DND-41 (cell line): ENCODE measurements around the gene IRF2BP1.

Source experiments
- ATAC-seq: fragments of 200-7000 bp; cut with Tn5 transposase; 3 replicates; pipeline ENCODE4 v1.9.1; 2021; ENCODE audit warnings: low read depth; ENCODE audit not compliant: insufficient read depth
- DNase-seq: peaks from one replicate; pipeline ENCODE4 v3.0.0-alpha.2; 2020
- H2AFZ ChIP-seq: 2 replicates; pipeline ENCODE4 v1.6.0; 2012; ENCODE audit warnings: low read depth, low read length
- H3K27ac ChIP-seq: 2 replicates; pipeline ENCODE4 v1.5.1; 2012; ENCODE audit warnings: low read length, inconsistent platforms
- H3K27me3 ChIP-seq: fragments of 200-600 bp; sonication (generic); 2 replicates; pipeline ENCODE4 v1.6.0; 2012; ENCODE audit warnings: low read length, mild to moderate bottlenecking, inconsistent platforms; ENCODE audit not compliant: insufficient read depth, poor library complexity
- H3K36me3 ChIP-seq: 2 replicates; pipeline ENCODE4 v1.5.1; 2012; ENCODE audit warnings: low read length, inconsistent platforms; ENCODE audit not compliant: insufficient read depth
- H3K4me1 ChIP-seq: 2 replicates; pipeline ENCODE4 v1.5.1; 2012; ENCODE audit warnings: mild to moderate bottlenecking, low read length; ENCODE audit not compliant: insufficient read depth
- H3K4me2 ChIP-seq: 2 replicates; pipeline ENCODE4 v1.6.0; 2012; ENCODE audit warnings: mild to moderate bottlenecking, moderate library complexity, low read length, inconsistent platforms; ENCODE audit not compliant: insufficient read depth
- H3K4me3 ChIP-seq, 2 experiments: fragments of 200-600 bp in 1 of 2; shearing (Covaris generic) in 1 of 2; 2 replicates each; pipeline ENCODE4 v1.5.1; 2012 to 2016; ENCODE audit warnings: inconsistent platforms in 2 of 2, low read length in 2 of 2, mild to moderate bottlenecking in 2 of 2, low read depth in 1 of 2, moderate library complexity in 1 of 2
- H3K79me2 ChIP-seq: 2 replicates; pipeline ENCODE4 v1.6.0; 2012; ENCODE audit warnings: low read length, inconsistent platforms; ENCODE audit not compliant: insufficient read depth
- H3K9ac ChIP-seq: 2 replicates; pipeline ENCODE4 v1.6.0; 2012; ENCODE audit warnings: low read depth, mild to moderate bottlenecking, inconsistent platforms, low read length, moderate library complexity
- H3K9me3 ChIP-seq: 2 replicates; pipeline ENCODE4 v1.5.1; 2012; ENCODE audit warnings: low read length, moderate library complexity, mild to moderate bottlenecking, inconsistent platforms; ENCODE audit not compliant: insufficient read depth, severe bottlenecking
- H4K20me1 ChIP-seq: 2 replicates; pipeline ENCODE4 v1.6.0; 2012; ENCODE audit warnings: low read length; ENCODE audit not compliant: insufficient read depth
- EZH2 ChIP-seq: IDR thresholded peaks from 3 replicates; pipeline ENCODE4 v1.6.1; 2012; ENCODE audit warnings: borderline replicate concordance, low read depth, mild to moderate bottlenecking, moderate library complexity, low read length, inconsistent platforms; ENCODE audit not compliant: severe bottlenecking
- TF ChIP-seq, protein P1 (sequence below): IDR thresholded peaks from 2 replicates; pipeline ENCODE4 v1.5.1; 2012; ENCODE audit warnings: borderline replicate concordance, low read length, moderate library complexity, mild to moderate bottlenecking; ENCODE audit not compliant: poor library complexity, severe bottlenecking; ENCODE audit errors: extremely low read depth

IRF2BP1 gene

DNA sequence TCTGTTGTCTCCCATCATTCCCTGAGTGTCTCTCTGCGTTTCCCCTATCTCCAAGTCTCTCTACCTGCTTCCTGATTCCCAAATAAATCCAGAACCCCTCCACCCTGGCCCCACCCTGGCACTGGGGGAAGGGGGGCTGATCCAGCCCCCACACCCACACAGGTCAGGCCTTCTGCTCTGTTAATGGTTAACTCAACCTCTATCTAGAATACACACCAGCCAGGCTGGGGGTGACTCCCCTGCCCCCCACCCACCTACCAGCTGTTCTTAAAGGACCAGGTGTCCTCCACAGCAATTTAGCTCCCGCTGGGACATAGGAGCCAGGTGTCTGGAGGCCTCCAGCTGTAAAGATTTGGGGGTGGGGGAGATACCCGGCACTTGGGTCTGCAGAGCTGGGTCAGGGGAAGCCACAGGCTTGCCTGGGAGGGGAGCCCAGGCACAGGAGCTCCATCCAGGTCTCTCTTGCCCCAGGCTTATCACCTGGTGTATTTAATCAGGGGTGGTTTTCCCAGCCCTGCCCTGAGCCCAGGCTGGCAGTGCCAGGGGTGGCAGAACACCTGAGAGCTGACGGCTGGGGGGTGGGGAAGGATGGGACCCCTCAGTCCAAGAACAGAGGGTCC lies 3.9 kb downstream of the IRF2BP1 start:
- ATAC-seq (no peak), DNase-seq (no peak)
- Histone ChIP-seq H3K4me1 (peaks cover 28% of the 10 kb centered on the region), H3K4me3 (no peak overlapping the region), H3K36me3 (peaks cover 28% of the 10 kb centered on the region), H3K79me2 (peaks cover 29% of the 10 kb centered on the region), H2AFZ (no peak overlapping the region), H3K27me3 (no peaks in the 10 kb centered on the region), H4K20me1 (peaks cover 44% of the 10 kb centered on the region), H3K27ac (no peak overlapping the region), H3K4me2 (peak overlapping the region; percentile 22; the same call in 1 of the 2 replicates), H3K9me3 (no peaks in the 10 kb centered on the region), H3K9ac (no peak overlapping the region)
- no peak for TF ChIP-seq EZH2
- TF ChIP-seq, protein P1, sequence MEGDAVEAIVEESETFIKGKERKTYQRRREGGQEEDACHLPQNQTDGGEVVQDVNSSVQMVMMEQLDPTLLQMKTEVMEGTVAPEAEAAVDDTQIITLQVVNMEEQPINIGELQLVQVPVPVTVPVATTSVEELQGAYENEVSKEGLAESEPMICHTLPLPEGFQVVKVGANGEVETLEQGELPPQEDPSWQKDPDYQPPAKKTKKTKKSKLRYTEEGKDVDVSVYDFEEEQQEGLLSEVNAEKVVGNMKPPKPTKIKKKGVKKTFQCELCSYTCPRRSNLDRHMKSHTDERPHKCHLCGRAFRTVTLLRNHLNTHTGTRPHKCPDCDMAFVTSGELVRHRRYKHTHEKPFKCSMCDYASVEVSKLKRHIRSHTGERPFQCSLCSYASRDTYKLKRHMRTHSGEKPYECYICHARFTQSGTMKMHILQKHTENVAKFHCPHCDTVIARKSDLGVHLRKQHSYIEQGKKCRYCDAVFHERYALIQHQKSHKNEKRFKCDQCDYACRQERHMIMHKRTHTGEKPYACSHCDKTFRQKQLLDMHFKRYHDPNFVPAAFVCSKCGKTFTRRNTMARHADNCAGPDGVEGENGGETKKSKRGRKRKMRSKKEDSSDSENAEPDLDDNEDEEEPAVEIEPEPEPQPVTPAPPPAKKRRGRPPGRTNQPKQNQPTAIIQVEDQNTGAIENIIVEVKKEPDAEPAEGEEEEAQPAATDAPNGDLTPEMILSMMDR, result no peak

- Histone ChIP-seq H3K9me3 (no peaks in the 10 kb centered on the region), H3K4me2 (no peak overlapping the region), H3K79me2 (peaks cover 27% of the 10 kb centered on the region), H4K20me1 (peaks cover 44% of the 10 kb centered on the region), H3K27ac (no peak overlapping the region), H3K9ac (no peak overlapping the region), H3K4me3 (no peak overlapping the region), H2AFZ (no peak overlapping the region), H3K4me1 (peaks cover 26% of the 10 kb centered on the region), H3K27me3 (no peaks in the 10 kb centered on the region), H3K36me3 (peaks cover 28% of the 10 kb centered on the region)
- ATAC-seq (no peak), DNase-seq (no peak)
- no peak for TF ChIP-seq EZH2
- TF ChIP-seq, protein P1, result no peak
Observed at GRCh38 chr19:45881082-45881908, 4.6 kb downstream of the IRF2BP1 start.

DNA sequence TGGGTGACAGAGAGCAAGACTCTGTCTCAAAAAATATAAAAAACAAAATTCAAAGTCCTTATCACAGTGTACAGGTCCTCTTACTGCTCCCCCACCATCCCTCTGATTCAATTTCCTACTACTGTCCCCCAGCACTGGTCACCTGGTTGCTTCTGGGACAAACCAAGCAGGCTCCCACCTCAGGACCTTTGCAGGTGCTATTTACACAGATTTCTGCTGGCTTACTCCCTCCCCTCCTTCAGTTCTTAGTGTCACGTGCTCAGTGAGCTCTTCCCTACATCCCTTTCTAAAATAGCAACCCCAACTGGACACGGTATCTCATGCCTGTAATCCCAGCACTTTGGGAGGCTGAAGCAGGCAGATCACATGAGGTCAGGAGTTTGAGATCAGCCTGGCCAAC lies 6.0 kb downstream of the IRF2BP1 start:
- peaks cover 25% of the 10 kb centered on the region for H3K36me3 ChIP-seq
- no peak overlapping the region for H3K4me2 ChIP-seq
- H3K27ac ChIP-seq, result no peak overlapping the region
- no peak for DNase-seq
- H3K4me1 ChIP-seq, result peaks cover 21% of the 10 kb centered on the region
- H2AFZ ChIP-seq, result no peak overlapping the region
- peaks cover 18% of the 10 kb centered on the region for H3K79me2 ChIP-seq
- no peaks in the 10 kb centered on the region for H3K9me3 ChIP-seq
- H3K9ac ChIP-seq, result no peak overlapping the region
- no peak overlapping the region for H3K4me3 ChIP-seq
- ATAC-seq, result no peak
- H4K20me1 ChIP-seq, result peaks cover 38% of the 10 kb centered on the region
- TF ChIP-seq, protein P1, result no peak
- no peak for TF ChIP-seq EZH2
- peaks cover 5% of the 10 kb centered on the region for H3K27me3 ChIP-seq
